Measurements from ENCODE around the gene CLMN. TPM values are rescaled to one million over a fixed set of nuclear protein-coding genes. Genes with fewer than 3 reads are reported as not detected.

Gene CLMN
- total RNA-seq, 1 experiment from 2014 or later = 24.0 TPM

DNA sequence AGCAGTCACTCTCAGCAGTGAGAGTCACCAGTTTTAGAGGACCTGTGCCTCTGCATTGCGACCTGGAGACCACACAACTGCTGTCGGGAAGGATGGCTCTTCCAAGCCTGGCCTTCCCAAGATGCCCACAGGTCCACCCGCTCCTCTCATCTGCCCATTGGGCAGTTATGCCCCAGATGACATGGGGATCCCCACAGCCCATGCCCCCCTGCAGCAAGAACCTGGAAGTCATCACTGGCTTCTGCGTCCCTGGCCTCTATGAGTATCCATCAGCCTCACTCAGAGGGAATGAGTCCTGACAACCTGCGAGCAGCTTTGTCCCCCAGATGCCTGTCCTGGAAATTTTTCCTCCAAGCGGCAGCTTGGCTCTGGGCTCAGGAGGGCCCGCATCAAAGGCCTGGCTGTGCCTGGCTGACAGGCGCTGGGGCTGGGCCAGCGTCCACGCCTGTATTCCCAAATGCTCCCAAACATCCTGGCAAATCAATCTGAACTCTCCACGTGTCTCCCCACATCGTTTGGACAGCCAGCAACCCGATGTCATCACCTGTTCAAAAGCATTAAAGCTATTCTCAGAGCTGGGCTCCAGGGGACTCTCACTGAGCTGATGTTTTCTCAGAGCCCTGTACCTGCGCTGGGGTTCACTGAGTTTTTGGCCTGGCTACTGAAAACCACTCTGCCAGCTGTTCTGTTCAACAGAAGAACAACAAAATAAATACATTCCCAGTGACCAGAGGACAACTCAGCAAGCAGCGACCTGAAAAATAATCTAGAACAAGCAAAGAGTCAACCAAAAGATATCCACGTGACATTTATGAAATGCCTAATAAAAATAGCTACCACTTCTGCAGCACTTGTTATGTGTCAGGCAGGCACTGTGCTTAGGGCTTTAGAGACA is 57.8 kb downstream of the CLMN start:
- DNase-seq (ENCODE audit: low read depth, low spot score) = no peak
- in situ Hi-C loops (cut with HindIII; ENCODE audit: low pct_unique_long_range_greater_than_20kb, low sequenced_read_pairs) = no loop called here

DNA sequence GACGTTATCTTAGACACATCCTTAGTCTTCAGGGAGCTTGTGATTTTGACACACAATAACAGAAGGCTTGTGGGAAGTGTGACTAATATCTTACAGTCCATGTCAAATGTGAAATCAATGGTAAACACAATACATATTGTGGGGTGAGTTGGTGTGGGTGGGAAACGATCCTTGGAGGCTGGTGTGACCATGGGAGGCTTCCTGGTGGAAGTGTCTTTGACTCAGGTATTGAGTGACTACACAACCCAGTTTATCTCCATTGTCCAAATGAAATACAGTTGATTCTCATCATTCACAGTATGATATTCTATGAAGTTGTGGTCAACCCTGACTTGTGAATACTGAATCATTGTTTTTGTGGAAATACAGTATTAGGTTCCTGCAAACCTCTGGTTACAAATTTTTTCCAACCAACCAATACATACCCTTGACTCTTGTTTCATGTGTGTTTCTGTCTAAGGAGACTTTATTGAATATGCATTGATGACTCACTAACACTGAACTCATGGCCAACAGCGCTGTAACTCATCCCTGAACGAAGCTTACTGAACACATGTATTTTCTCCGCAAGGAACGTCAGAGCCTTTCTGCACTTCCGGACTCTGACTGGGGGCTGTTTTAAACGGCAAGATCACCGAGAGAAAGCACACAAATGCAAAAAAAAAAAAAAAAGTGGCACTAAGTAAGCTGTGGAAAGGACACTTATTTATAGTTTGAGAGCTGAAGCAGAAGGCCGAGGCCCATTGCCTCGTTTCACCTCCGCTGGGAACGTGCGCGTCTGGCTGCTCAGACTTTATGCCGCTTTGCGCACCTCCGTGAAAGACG is 59.0 kb downstream of the CLMN start:
- peak; percentile 56 for DNase-seq (ENCODE audit: low read depth, low spot score)
- in situ Hi-C loops (cut with HindIII; ENCODE audit: low pct_unique_long_range_greater_than_20kb, low sequenced_read_pairs) = no loop called here

DNA sequence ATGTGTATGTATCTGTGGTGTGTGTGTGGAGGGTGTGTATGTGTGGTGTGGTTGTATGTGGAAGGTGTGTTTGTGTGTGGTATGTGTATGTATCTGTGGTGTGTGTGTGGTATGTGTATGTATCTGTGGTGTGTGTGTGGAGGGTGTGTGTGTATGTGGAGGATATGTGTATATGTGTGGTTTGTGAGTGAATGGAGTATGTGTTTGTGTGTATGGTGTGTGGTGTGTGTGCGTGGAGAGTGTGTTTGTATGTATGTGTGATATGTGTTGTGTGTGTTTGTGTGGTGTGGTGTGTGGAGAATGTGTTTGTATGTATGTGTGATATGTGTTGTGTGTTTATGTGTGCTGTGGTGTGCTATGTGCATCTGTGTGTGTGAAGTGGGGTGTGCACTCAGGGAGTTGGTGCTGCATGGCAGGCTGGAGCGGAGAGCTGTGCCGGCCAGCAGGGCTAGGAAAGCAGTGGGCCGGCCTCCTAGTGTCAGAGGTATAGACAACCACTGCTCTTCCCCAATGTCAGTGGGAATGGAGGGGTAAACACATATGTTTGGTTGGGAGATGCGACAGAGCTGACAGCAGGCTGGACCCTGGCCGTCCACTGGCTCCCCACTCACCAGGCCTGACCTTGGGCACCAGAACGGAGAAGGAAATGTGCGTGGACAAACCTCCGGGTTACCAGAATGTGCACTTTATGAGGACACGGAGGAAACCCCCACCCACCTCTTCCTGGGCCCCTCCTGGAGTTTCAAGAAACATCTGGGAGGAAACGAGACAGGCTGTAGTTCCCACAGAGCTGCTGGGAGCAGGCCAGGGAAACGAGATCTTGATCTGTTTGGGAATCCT is 60.7 kb downstream of the CLMN start:
- in situ Hi-C loops (cut with HindIII; ENCODE audit: low pct_unique_long_range_greater_than_20kb, low sequenced_read_pairs) = no loop called here
- no peak for DNase-seq (ENCODE audit: low read depth, low spot score)

DNA sequence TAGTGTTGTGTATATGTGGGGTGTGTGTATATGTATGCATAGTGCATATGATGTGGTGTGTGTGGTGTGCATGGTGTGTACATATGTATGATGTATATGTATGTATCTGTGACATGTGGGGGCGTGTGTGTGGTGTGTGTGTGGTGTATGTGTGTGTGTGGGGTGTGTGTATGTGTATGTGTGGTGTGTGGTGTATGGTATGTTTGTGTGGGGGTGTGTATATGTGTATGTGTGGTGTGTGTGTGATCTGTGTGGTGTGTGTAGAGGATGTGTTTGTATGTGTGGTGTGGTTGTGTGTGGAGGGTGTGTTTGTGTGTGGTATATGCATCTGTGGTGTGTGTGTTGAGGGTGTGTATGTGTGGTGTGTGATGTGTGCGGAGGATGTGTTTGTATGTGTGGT is 61.6 kb downstream of the CLMN start:
- in situ Hi-C loops (cut with HindIII; ENCODE audit: low pct_unique_long_range_greater_than_20kb, low sequenced_read_pairs) = no loop called here
- no peak for DNase-seq (ENCODE audit: low read depth, low spot score)

GRCh38 chr14:95257521-95257920 is 62.2 kb downstream of the CLMN start:
- in situ Hi-C loops (cut with HindIII; ENCODE audit: low pct_unique_long_range_greater_than_20kb, low sequenced_read_pairs) = no loop called here
- DNase-seq (ENCODE audit: low read depth, low spot score) = no peak

DNA sequence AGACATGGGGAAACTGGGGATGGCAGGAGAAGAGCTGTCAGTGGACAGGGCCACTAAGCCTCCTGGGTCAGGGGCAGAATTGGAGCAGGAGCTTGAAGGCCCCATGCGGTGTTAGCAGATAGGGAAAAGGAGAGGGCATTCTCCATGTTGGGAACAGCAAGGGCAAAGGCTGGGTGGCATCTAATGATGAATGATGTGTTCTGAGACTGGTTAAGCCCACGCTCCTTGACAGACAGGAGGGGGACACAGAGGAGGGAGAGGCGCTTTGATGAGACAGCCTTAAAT is 63.0 kb downstream of the CLMN start:
- in situ Hi-C loops (cut with HindIII; ENCODE audit: low pct_unique_long_range_greater_than_20kb, low sequenced_read_pairs) = no loop called here

DNA sequence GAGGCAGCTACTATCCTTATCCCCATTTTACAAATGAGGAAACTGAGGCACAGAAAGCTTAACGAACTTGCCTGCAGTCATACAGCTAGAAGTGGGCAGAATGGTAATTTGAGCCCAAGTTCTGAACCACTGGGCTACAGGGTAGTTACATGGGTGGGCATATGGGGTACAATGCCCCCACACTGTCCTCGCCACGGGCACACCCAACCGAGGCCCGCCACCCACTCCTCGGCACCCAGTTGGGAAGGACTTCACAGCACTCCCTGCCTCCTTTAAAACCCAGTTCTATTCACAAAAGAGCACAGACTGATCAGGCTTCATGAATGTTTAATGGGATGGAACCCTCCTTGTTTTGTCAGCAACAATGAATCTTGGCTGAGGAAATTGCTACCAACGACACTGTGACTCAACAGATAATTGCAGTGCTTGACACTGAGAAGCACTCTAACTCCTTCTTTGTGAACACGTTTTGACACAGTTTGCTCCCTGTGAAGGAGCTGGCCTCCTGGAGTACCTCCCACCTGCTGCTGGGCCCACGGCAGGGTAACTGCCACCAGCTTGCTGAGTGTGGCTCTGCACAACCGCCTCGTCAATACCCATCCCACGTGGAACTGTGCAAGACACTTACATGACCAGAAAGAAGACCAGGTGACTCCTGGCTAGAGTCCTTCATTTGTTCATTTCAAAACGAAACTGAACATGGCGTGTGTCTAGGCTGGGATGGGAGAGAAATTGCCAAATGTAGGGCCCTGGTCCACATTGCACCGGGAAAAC is 63.5 kb downstream of the CLMN start:
- no peak for DNase-seq (ENCODE audit: low read depth, low spot score)
- in situ Hi-C loops (cut with HindIII; ENCODE audit: low pct_unique_long_range_greater_than_20kb, low sequenced_read_pairs) = no loop called here

More for the DNA sequence above, 63.0 kb downstream of the CLMN start:
- no peak for DNase-seq (ENCODE audit: low read depth, low spot score)

DNA sequence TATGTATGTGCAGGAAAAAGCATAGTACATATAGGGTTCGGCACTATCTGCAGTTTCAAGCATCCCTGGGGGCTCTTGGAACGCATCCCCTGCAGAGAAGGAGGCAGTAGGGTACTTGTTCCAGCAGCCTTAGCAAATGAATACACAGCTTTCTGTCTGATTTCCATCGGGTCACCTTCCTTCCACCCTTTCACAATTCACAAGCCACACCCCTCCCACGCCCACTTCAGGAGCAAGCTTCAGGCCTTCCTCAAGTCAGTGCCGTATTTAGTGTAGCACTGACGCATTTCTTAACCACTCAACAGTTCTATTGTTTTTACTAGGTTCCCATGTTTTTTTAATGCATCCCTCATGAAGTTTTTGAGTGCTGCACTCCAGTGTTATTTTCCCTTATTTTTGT is 64.2 kb downstream of the CLMN start:
- DNase-seq (ENCODE audit: low read depth, low spot score) = peak; percentile 95
- in situ Hi-C loops (cut with HindIII; ENCODE audit: low pct_unique_long_range_greater_than_20kb, low sequenced_read_pairs) = no loop called here

GRCh38 chr14:95255013-95255412 is 64.7 kb downstream of the CLMN start:
- in situ Hi-C loops (cut with HindIII; ENCODE audit: low pct_unique_long_range_greater_than_20kb, low sequenced_read_pairs) = no loop called here
- DNase-seq (ENCODE audit: low read depth, low spot score) = no peak

DNA sequence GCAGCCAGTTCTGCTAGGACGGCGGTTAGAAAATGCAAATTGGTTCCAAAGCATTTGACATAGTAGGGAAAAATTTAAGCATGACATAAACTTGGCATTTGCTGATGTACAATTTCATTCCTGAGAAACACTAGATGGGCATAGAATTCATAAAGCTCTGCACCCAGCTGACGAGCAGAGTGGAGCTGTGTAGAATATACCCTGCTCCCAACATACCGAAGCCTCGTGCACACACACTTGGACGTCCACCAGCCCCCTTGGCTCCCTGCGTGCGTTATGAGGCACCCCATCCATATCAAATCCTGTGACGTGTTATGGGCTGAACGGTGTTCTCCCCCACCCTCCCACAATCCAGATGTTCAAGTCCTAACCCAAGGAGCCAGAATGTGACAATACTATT is 65.4 kb downstream of the CLMN start:
- in situ Hi-C loops (cut with HindIII; ENCODE audit: low pct_unique_long_range_greater_than_20kb, low sequenced_read_pairs) = no loop called here
- DNase-seq (ENCODE audit: low read depth, low spot score) = no peak

DNA sequence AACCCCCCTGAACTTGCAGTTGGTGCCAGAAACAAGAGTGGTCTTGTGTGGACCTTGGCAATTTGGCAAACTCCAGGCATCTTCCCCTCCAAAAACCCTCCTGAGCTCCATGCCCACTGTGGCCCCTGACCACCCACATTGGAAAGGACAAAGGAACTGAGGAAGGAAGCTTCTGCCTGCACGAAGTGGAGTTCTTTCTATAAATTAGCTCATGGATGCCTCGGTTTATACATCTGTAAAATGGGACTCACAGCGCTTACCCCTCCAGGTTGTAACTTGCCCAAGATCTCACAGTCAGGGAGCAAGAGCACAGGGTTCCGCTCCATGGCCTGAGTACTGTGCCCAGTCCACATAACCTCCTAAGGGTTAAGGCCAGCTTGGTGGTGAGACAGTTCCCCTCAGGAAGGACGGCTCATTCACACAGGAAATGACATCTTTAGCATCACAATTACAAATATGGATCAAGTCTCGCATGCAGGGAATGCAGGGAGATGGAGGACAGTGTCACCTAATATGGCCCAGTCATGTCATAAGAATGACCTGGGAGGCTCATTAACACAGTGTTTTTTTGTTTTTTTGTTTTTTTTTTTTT is 66.6 kb downstream of the CLMN start:
- DNase-seq (ENCODE audit: low read depth, low spot score) = no peak
- in situ Hi-C loops (cut with HindIII; ENCODE audit: low pct_unique_long_range_greater_than_20kb, low sequenced_read_pairs) = no loop called here

DNA sequence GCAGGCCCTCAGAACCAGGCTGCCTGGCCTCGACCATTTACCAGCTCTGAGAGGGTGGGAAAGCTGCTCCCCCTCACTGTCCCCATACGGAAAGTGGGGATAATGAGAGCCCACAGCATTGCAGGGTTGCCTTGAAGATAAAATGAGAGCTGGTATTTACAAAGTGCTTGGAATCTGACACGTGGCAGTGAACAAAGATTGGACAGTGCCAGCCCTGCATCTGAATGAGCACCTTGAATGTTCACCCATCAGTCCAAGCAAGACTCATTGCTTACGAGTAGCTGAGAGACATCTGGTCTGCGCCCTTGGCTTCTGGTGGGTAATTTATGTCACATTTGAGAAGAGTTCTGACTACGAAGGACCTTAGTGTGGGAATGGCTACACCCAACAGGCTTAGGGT is 67.5 kb downstream of the CLMN start:
- in situ Hi-C loops (cut with HindIII; ENCODE audit: low pct_unique_long_range_greater_than_20kb, low sequenced_read_pairs) = no loop called here
- no peak for DNase-seq (ENCODE audit: low read depth, low spot score)

DNA sequence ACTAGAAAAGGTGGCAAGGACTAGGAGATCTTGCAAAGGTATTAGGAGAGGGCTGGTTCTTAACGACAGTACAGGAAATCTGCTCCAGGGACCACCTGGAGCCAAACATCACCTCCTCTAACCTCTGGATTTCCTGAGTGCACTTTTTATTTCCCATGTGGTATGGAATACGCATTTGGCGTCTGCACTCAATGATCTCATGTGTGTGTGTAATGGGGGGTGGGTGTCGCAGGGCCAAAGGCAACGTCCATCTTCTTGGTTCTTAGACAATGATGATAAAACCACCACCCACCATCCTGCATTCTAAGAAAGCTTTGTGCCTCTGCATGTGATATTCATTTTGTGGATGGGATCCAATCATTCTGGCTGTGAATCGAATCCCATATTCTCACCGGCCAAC is 68.8 kb downstream of the CLMN start:
- in situ Hi-C loops (cut with HindIII; ENCODE audit: low pct_unique_long_range_greater_than_20kb, low sequenced_read_pairs) = no loop called here
- no peak for DNase-seq (ENCODE audit: low read depth, low spot score)

DNA sequence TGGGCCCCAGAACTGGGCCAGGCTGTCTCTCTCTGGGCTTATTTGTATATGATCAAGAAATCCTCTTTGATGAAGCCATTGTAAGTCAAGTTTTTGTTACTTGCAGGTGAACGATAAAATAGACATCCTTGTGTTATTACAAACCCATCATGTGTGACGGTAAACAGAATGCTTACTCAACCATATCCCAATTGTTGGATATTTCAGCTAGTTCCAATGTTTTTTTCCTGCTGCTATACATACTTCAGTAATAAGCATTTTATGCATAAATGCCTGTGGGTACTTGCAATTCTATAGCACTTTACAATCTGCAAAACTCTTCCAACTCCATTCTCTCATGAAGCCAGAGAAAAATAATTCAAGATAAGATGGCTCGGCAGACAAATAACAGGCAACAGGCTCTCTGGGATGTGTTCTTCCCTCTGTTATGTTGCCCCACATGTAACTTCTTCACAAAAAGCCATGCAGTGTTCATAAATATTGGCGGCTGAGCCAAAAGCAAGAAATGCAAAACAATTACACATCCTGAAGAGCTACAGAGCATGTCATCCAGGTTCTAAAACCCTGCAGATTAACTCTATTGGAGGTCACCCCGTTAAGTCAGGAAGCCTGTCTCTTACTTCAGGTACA is 69.5 kb downstream of the CLMN start:
- DNase-seq (ENCODE audit: low read depth, low spot score) = no peak
- in situ Hi-C loops (cut with HindIII; ENCODE audit: low pct_unique_long_range_greater_than_20kb, low sequenced_read_pairs) = no loop called here

DNA sequence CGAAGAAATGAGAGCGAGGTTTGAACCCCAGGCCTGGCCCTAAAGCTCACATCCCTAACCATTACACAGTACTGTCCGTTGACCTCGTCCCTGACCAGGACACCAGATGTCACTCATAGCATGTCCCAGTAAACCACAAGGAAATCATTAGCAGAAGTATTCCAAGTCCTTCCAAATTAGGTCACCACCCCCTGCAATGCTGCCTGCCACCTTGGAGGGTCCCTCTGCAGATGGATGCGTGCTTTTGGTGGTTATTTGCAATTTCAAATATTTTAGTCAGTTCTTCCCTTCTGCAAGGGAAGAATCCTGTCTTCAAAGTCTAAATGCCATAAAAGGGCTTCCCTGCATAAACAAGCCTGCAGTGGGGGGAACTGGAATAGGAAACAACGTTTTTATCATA is 71.3 kb downstream of the CLMN start:
- no peak for DNase-seq (ENCODE audit: low read depth, low spot score)
- in situ Hi-C loops (cut with HindIII; ENCODE audit: low pct_unique_long_range_greater_than_20kb, low sequenced_read_pairs) = no loop called here

GRCh38 chr14:95246870-95247269 is 72.8 kb downstream of the CLMN start:
- in situ Hi-C loops (cut with HindIII; ENCODE audit: low pct_unique_long_range_greater_than_20kb, low sequenced_read_pairs) = no loop called here
- no peak for DNase-seq (ENCODE audit: low read depth, low spot score)

GRCh38 chr14:95245334-95245733 is 74.4 kb downstream of the CLMN start:
- in situ Hi-C loops (cut with HindIII; ENCODE audit: low pct_unique_long_range_greater_than_20kb, low sequenced_read_pairs) = no loop called here
- DNase-seq (ENCODE audit: low read depth, low spot score) = no peak
